HG02852 (cell line): ENCODE data around the gene ANKS1B.
"Not testable (repeated sequence)": the region's sequence is repeated elsewhere in the genome, so short reads cannot be mapped to it uniquely, and the experiment has no call there.

Experiments
- ATAC-seq: cut with Tn5 transposase; IDR thresholded peaks from one replicate; pipeline ENCODE4 v1.9.1; 2021; ENCODE audit warnings: mild to moderate bottlenecking, moderate library complexity; ENCODE audit not compliant: unreplicated experiment

Gene ANKS1B

DNA sequence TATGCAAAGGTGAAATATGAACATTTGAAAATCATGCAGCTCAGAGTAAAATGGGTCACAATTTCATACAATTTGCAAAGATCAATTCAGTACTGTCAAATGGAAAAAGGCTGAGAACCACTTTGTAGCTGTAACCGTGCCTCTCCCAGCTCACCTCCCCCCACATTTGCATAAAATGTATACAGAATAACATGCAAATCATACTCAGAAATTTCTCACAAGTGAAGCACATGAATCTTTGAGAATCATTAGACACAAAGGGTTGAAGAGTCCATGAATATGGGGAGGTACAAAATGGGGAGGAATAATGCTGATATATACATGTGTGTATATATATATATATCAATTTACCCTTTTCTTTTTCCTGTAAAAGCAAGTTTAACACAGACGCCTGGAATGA, 1177.5 kb downstream of the ANKS1B start:
- ATAC-seq = no peak

DNA sequence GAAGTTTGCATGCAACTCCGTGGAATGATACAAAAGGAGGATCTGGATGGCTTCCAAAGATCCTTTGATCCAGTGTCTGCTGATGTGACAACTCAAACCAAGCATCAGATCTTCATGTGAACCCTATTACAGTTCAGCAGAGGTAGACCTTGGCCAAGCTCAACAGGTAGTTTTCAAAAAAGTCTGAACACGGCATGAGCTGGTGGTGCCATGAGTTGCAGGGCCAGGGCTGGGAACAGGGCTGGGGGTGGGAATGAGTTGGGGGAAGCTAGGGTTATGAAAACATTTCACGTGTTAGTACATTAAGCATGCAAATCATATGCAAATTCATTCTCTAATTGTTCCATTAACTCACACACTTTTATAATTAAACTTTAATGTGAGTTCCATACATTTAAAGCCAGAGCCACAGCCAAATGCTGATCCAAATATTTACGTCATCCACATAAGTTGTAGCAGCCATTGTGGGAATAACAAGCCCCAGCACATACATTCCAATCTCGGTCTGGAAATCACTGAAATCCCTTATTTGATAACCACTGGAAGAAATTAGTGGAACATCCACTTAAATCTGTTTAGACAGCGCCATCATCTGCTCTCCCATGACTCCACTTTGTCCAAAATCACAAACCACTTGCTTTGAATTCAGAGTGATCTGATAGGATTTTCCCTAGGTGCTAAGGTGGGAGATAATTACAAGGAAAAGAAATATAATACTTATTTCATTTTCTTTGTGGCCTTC, 1181.1 kb downstream of the ANKS1B start:
- ATAC-seq = no peak

DNA sequence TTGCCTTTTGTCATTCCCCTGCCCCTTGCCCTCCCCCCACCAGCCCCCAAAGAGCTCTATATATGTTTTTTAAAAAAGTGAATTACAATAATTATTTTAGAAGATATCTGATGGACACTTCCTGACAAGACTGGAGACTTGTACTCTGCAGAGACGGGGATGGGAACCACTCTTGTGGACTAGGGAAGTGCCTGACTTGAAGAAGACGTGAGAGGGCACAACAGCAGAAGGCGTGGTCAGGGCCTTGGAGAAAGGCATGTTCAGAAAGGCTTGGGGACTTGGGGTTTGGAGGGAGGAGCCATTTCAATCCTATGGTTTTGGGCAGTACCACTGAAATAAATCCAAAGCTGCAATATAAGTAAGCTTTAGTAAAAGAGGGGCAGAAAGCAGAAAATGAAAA, 1184.9 kb downstream of the ANKS1B start:
- no peak for ATAC-seq

DNA sequence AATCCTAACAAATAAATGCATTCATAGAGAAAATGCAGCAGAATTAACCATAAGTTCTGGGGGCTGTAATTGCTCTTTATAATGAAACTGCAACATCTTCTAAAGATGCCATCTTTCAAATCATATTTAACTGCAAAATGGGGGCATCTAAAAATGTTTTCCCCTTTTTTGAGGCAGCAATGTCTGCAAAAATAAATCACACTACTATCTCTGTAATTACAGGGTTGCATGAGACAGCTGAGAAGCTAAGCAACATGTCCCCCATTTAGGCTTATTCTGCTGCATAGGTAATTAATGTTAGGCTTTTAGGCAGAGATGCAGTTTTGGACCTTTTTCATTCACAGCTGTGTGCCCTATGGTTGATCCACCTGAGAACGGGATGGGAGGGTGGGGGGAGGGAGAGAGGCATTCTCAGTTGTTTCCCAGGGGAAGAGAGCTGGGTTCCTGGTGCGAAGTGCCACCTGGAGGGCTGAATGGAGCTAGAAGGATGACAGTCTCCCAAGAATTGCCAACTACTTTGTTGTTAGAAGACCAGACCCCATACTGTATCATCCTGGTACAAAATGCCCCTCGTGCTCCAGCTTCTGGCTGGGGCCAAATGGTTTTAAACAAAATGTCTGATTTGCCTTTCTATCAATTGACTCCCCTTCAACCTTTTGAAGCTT, 1185.5 kb downstream of the ANKS1B start:
- ATAC-seq = no peak

DNA sequence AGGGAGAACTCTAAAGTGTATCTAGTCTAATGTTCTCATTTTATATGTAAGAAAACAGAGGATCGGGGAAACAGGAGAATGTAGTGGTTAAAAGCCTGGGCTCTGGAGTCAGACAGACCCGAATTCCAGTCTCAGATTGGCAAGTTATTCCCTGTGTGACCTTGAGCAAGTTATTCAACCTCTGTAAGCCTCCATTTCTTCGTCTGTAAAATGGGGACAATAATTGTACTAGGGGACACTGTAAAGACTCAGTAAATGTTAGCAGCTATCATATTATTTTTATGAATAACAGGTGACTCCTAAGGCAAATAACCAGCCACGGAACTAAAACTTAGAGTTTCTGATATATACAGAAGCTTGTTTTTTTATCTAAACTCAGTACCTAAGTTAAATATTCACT, 1187.5 kb downstream of the ANKS1B start:
- ATAC-seq = no peak

DNA sequence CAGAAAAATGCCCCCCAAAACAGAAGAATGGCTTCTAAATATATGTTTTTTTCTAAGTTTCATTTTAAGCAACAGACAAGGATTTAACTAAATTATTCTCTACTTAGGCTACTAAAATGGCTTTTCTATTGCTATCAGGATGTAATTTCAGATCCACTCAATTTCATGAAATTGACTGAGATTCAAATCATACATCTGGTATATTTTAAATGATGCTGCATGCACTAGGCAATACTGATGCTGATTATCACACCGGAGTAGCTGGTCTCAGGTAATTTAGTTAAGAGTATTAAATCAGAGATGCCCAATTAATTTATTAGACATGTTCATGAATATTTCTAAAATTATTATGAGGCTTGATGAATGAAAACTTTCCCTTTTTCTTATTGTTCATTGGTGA, 1188.0 kb downstream of the ANKS1B start:
- no peak for ATAC-seq

DNA sequence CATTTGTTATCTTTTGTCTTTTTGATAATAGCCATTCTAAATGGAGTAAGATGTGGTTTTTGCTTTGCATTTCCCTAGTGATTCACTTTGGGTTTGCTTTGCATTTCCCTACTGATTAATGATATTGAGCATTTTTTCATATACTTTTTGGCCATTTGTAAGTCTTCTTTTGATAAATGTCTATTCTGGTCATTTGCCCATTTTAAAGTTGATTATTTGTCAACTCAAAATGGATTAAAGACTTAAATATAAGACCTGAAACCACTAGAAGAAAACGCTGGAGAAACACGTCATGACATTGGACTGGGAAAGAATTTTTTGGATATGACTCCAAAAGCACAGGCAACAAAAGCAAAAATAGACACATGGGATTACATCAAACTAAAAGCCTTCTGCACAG, 1191.6 kb downstream of the ANKS1B start:
- no peak for ATAC-seq

DNA sequence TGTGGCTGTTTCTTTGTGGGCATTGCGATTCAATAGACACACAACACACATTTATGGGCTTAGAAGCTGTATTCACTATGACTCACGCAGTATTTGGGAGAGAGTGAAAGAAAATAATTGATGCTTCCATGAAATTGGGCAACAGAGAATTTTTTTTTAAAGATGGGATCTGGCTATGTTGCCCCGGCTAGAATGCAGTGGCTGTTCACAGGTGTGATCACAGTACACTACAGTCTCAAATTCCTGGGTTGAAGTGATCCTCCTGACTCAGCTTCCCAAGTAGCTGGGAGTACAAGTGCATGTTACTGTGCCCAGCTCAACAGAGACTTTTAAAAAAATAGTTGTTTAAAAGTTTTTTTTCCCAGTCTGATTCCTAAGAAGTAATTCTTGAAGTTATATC, 1193.3 kb downstream of the ANKS1B start:
- ATAC-seq = no peak

DNA sequence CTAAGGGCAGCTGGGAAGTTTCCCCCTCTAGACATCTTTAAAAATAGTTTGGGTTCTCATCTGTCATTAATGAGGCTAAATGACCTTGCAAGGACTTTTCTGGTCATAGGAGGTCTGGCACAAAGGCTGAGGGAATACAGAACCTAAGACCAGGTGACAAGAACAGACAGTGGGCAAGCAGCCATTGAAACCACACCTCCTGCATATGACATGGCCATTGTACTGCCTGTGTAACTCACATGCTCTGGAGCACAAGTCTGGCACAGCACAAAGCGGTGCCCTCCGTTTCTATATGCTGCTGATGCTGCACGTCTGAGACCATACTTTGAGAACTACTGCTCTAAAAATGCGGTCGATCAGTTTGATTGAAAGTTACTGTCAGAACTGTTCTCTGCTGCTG, 1196.3 kb downstream of the ANKS1B start:
- ATAC-seq = no peak

DNA sequence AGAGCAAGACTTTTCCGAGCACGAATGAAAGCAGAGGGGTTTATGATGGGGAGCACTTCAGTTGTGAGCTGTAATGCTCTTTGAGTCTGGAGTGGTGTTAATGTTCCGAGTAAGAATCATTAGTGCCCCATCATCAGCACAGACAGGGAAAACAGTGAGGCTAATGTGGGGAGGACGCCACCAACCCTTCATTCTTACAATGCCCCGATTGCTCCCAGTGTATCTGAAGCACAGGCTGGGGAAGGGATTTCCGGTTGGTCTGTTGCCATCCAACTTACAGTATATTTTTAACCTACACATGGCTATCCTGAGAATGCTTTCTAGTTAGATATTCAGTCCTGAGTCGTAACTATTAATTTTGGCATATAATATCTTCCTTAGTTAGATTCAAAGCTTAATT, 1198.1 kb downstream of the ANKS1B start:
- no peak for ATAC-seq

DNA sequence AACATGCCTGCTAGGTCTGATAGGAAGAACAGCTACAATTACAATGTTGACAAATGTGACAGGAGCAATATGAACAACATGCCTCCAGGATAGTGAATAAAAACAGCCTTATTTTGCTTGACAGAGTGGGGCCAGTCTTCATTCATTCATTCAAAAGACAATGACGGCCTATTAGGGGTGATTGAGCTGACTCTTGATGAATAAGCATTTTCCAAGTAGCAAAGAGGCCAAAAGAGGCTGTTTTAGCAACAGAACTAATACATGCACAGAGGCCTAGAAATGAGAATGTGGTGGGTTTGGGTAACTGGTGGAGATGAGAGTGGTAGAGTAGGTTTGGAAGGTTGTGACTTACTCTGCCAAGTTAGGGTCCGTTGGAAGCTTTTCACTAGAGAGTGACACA, 1201.3 kb downstream of the ANKS1B start:
- no peak for ATAC-seq

DNA sequence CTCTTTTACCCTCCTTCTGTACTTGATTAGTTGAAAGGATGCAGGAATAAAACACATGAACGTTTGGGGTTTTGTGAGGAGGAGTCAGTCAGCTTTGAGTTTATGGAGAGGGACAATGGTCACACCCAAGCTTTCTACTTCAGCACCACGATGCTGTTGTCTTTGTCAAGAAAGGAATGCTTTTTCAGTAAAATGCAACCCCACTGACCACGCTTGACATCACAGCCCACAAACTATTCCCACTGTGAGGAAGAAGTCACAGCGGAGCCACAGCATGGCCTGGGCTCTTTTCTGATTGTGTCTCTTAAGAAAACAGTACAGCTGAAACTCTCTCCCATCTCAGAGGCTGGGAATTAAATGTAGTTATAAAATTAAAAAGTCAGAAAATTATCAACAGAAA, 1204.5 kb downstream of the ANKS1B start:
- ATAC-seq = no peak

DNA sequence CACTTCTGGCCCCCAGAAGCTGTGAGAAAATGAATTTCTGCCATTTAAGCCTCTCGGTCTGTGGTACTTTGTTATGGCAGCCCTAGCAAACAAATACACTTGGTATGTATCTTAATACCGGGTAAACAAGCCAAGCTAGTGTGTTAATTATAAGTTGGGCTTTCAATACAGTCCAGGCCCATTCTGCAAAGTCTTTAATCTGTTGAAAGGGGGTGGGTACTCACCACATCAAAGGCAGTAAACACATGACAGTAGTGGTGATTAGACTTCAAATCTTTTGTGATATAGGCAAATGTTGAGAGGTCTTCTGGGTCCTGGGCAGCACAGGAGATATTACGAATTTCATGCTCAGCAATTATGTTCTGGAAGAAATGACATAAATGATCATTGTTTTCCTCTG, 1211.9 kb downstream of the ANKS1B start:
- ATAC-seq = no peak

DNA sequence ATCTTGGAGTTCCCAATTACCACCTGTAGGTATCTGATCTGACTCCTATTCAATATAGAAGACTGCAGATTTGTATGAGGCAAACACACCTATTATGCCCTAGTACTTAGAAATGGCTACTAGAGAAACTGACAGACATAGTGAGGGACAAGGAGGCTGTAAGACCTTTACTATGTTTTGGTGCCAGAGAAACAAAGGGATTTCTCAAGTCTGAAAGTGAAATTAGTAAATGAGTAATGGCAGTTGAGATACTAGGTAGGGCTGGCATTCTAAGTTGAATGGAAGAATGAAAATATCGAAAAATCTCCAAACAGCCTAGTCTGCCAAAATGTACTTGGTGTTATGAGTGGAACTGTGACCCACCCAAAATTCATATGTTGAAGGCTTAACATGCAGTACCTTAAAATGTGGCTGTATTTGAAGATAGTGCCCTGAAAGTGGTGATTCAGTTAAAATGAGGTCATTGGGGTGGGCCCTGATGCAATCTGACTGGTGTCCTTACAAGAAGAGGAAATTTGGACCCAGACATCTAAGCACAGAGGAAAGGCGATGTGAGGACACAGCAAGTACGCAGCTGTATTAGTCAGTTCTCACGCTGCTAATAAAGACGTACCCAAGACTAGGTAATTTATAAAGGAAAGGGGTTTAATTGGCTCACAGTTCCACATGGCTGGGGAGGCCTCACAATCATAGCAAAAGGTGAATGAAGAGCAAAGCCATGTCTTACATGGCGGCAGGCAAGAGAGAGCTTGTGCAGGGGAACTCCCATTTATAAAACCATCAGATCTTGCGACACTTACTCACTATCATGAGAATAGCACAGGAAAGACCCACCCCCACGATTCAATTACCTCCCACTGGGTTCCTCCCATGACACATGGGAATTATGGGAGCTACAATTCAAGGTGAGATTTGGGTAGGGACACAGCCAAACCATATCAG, 1212.7 kb downstream of the ANKS1B start:
- no peak for ATAC-seq

DNA sequence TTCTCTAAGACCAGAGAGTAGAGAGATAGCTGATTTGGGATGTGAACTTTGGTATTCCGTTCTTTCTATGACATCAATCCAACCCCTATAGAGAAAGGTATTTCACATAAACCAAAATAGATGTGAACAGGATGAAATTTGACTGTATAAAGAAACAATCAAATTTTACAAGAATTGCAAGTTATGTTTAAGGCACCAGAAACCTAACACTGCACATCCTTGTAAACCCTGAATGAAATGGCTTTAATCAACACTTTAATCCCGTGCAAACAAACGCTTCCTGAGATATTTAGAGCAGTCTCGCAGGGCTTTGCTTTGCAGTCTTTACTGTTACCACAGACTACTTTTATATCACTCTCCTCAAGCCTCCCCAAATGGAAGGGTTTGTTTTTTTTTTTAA, 1214.5 kb downstream of the ANKS1B start:
- ATAC-seq = no peak

DNA sequence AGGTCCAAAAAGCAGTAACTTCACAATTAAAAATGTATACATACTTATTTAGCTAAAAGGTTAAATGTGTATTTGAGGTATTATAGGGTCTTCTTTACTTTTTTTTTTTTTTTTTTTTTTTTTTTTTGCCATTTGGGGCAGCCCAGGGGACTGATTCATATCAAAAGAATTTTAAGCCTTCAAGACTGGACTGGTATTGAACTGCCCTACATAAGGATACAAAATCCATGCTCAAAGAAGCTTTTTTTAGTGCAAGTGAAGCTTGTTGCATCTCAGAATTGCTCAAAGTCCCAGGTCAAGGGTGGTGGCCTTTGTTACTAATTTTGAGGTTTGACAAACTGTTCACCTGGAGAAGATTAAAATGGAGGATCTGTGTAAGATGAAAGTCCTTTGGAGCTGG, 1215.7 kb downstream of the ANKS1B start:
- no peak for ATAC-seq

DNA sequence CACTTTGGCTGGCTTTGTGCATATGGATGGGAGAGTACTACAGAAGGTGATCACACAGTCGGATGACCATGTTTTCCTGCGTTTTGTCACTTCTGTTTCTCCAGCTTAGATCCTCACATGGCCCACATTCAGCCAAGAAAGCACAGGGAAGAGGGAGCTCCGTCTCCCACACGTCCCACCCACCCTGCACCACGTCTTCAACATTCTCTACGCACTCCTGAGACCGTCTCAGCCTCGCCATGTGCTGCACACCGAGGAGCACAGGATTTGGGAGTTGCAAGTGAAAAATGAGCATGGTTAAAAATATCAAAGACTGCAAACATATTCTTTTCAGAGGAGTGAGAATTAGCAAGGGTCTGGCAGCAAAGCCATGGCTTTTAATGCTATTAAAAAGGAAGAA, 1217.5 kb downstream of the ANKS1B start:
- ATAC-seq = no peak

DNA sequence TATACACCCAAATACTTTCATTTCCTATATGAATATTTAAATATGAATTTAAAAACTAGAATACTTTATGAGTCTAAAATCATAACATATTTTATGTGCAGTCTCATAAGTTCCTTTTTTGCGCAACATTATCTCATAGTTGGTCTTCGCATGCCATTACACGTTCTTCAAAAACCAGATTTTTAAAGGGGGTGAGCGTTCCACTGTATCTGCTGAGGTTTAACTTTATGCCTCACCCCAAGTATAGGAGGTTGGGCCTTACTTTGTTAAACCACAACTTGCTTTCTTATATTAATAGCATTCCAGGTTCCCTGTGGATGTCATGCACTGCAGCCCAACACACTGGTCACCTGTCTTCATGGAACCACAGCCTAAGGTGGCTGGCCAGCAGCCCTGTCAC, 1221.1 kb downstream of the ANKS1B start:
- ATAC-seq = no peak

DNA sequence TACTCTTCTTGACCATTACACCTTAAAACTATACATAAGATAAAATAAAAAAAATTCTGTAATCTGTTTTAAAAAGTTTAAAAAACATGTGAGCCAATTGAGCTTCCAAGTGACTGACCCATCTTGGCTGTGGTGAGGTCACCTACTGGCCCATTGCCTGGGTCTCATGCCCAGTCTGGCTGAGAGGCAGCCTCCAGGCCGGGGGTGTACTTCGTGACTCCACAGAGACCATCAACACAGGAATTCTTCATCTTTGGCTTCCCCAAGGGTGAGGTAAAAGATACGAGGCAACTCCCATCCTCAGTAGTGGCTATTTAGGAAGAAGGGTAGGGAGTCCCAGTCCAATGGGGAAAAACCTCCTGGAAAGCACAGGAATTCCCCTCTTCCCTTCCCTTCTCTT, 1226.4 kb downstream of the ANKS1B start:
- no peak for ATAC-seq

DNA sequence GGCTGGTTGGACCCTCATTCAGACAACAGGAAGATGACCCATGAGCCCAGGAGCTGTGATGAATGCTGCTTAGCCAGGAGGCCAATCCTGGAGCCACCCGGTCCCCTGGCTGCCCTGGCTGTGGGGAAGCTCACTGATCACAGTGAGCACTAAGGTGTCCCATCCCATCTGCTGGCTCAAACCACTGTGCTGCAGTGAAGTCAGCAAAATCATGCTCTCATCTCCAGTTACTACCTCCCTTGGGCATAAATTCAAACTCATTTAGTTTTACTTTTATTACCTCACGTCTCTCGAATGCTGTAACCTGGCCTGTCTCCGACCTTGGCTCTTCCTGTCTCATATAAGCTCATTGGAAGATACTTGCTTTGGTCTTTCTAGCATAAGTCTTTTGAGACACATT, 1227.3 kb downstream of the ANKS1B start:
- ATAC-seq = no peak

DNA sequence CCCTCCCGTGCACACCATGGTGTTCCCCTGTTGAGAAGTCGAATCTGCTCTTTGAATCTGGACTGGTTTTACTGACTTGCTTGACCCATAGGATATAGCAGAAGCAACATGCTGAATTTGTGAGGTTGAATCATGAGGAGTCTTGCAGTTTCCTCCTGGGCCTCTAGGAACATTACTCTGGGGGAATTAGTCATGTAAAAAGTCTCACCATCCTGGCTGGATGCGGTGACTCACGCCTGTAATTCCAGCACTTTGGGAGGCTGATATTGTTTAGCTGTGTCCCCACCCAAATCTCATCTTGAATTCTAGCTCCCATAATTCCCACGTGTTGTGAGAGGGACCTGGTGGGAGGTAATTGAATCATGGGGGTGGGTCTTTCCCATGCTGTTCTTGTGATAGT, 1228.9 kb downstream of the ANKS1B start:
- not testable (repeated sequence) for ATAC-seq

DNA sequence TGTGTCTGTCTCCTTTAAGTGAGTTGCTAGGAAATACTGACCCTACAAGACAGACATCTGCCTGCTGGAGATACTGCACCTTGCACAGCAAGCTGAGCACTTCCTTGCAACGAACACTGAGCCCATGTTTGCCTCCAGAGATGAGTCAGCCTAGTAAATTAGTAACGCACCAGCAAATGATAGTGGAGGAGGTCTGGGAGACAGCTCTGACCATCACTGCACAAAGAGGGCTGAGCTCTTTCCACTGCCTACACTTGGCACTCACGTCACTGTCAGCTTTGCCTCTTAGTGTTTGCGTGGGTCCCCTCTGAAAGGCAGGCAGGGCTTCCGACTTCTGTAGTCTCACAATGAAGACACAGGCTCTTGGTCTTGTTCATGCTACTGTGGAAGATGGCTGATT, 1230.6 kb downstream of the ANKS1B start:
- ATAC-seq = peak; percentile 99
